ENCODE measurements around the gene ME3.
"Not testable (repeated sequence)": the region's sequence is repeated elsewhere in the genome, so short reads cannot be mapped to it uniquely, and the experiment has no call there.

ME3 gene

GRCh38 chr11:86570451-86570850 lies 102.0 kb downstream of the ME3 start:
- H3K4me1 ChIP-seq (ENCODE audit: insufficient read depth, insufficient read length) = no peaks in the 10 kb centered on the region
- no peaks in the 10 kb centered on the region for H3K27me3 ChIP-seq (ENCODE audit: insufficient read depth, insufficient read length)
- no peak for DNase-seq (ENCODE audit: low read depth, low spot score)
- no peaks in the 10 kb centered on the region for H3K36me3 ChIP-seq (ENCODE audit: insufficient read depth, insufficient read length, low read length)
- TF ChIP-seq SUZ12 (IDR thresholded peaks at IDR 0.05; ENCODE audit: extremely low read depth, insufficient read depth, insufficient read length) (no peak), ZNF274 (IDR thresholded peaks at IDR 0.05; ENCODE audit: low read depth, low read length) (no peak)
- no peak overlapping the region for H3K4me3 ChIP-seq (ENCODE audit: insufficient read length, low read depth)
- no peak overlapping the region for H3K9ac ChIP-seq (ENCODE audit: insufficient read length, low read depth)
- no peaks in the 10 kb centered on the region for H3K9me3 ChIP-seq (ENCODE audit: insufficient read depth, low read length)

DNA sequence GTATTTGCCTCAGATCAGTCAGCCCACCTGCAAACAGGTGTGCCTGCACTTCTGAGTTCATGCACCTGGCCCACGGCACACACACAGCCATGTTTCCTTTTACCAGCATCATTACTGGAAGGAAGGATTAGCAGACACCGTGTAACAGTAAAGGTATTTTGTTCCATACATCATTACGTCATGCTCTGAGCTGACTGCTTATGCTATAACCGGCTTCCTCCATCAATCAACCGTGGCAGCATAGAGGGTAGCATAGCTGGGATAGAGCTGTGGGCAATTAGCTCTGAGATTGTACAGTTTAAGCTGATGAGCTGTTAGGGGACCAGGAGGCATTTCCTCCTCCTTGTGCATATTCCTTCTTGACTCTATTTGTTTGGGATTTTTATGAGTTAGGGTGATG lies 102.4 kb downstream of the ME3 start:
- H3K9me3 ChIP-seq (ENCODE audit: insufficient read depth, low read length) = no peaks in the 10 kb centered on the region
- H3K36me3 ChIP-seq (ENCODE audit: insufficient read depth, insufficient read length, low read length) = no peaks in the 10 kb centered on the region
- no peaks in the 10 kb centered on the region for H3K4me1 ChIP-seq (ENCODE audit: insufficient read depth, insufficient read length)
- H3K9ac ChIP-seq (ENCODE audit: insufficient read length, low read depth) = no peak overlapping the region
- no peak for DNase-seq (ENCODE audit: low read depth, low spot score)
- TF ChIP-seq SUZ12 (IDR thresholded peaks at IDR 0.05; ENCODE audit: extremely low read depth, insufficient read depth, insufficient read length) = no peak
- no peak for TF ChIP-seq ZNF274 (IDR thresholded peaks at IDR 0.05; ENCODE audit: low read depth, low read length)
- no peak for TF ChIP-seq YY1 (IDR thresholded peaks at IDR 0.05; ENCODE audit: insufficient read depth, insufficient read length)
- H3K27me3 ChIP-seq (ENCODE audit: insufficient read depth, insufficient read length) = no peaks in the 10 kb centered on the region
- no peak overlapping the region for H3K4me3 ChIP-seq (ENCODE audit: insufficient read length, low read depth)

DNA sequence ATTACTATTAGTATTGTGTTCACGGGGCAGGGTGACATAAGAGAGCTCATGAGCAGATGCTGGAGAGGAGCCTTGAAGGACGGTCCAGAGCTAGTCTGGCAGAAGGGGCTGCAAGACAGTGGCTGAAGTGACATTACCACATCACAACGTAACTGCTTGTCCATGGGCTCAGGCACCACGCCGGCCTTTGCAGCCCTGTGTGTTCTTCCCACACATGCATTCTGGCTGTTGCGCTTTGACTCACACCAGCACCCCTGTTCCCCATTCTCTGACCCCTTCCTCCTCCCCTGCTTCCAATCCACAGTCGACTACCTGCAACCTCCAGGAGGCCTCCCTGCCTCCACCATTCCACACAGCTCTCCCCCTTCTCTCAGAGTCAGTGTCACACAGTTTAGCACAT lies 103.3 kb downstream of the ME3 start:
- no peaks in the 10 kb centered on the region for H3K9me3 ChIP-seq (ENCODE audit: insufficient read depth, low read length)
- H3K9ac ChIP-seq (ENCODE audit: insufficient read length, low read depth) = no peak overlapping the region
- no peaks in the 10 kb centered on the region for H3K4me1 ChIP-seq (ENCODE audit: insufficient read depth, insufficient read length)
- no peak for TF ChIP-seq SUZ12 (IDR thresholded peaks at IDR 0.05; ENCODE audit: extremely low read depth, insufficient read depth, insufficient read length)
- no peak for TF ChIP-seq ZNF274 (IDR thresholded peaks at IDR 0.05; ENCODE audit: low read depth, low read length)
- no peak for TF ChIP-seq YY1 (IDR thresholded peaks at IDR 0.05; ENCODE audit: insufficient read depth, insufficient read length)
- no peaks in the 10 kb centered on the region for H3K36me3 ChIP-seq (ENCODE audit: insufficient read depth, insufficient read length, low read length)
- H3K4me3 ChIP-seq (ENCODE audit: insufficient read length, low read depth) = no peak overlapping the region
- no peak for DNase-seq (ENCODE audit: low read depth, low spot score)
- H3K27me3 ChIP-seq (ENCODE audit: insufficient read depth, insufficient read length) = no peaks in the 10 kb centered on the region

- Histone ChIP-seq H3K4me3 (ENCODE audit: insufficient read length, low read depth) (no peak overlapping the region), H3K4me1 (ENCODE audit: insufficient read depth, insufficient read length) (no peaks in the 10 kb centered on the region), H3K36me3 (ENCODE audit: insufficient read depth, insufficient read length, low read length) (no peaks in the 10 kb centered on the region), H3K9me3 (ENCODE audit: insufficient read depth, low read length) (peaks cover 5% of the 10 kb centered on the region; the same call in 1 of the 2 replicates), H3K27me3 (ENCODE audit: insufficient read depth, insufficient read length) (no peaks in the 10 kb centered on the region), H3K9ac (ENCODE audit: insufficient read length, low read depth) (no peak overlapping the region)
- DNase-seq (ENCODE audit: low read depth, low spot score) = no peak
- TF ChIP-seq YY1 (IDR thresholded peaks at IDR 0.05; ENCODE audit: insufficient read depth, insufficient read length) (no peak), ZNF274 (IDR thresholded peaks at IDR 0.05; ENCODE audit: low read depth, low read length) (no peak), SUZ12 (IDR thresholded peaks at IDR 0.05; ENCODE audit: extremely low read depth, insufficient read depth, insufficient read length) (no peak)
Observed at GRCh38 chr11:86565801-86566312, 106.6 kb downstream of the ME3 start.

- no peaks in the 10 kb centered on the region for H3K27me3 ChIP-seq (ENCODE audit: insufficient read depth, insufficient read length)
- H3K9me3 ChIP-seq (ENCODE audit: insufficient read depth, low read length) = peaks cover 5% of the 10 kb centered on the region; the same call in 1 of the 2 replicates
- H3K4me3 ChIP-seq (ENCODE audit: insufficient read length, low read depth) = no peak overlapping the region
- no peak for DNase-seq (ENCODE audit: low read depth, low spot score)
- H3K4me1 ChIP-seq (ENCODE audit: insufficient read depth, insufficient read length) = no peaks in the 10 kb centered on the region
- no peak for TF ChIP-seq SUZ12 (IDR thresholded peaks at IDR 0.05; ENCODE audit: extremely low read depth, insufficient read depth, insufficient read length)
- TF ChIP-seq YY1 (IDR thresholded peaks at IDR 0.05; ENCODE audit: insufficient read depth, insufficient read length) = no peak
- TF ChIP-seq ZNF274 (IDR thresholded peaks at IDR 0.05; ENCODE audit: low read depth, low read length) = no peak
- H3K9ac ChIP-seq (ENCODE audit: insufficient read length, low read depth) = no peak overlapping the region
- no peaks in the 10 kb centered on the region for H3K36me3 ChIP-seq (ENCODE audit: insufficient read depth, insufficient read length, low read length)
Observed at GRCh38 chr11:86565388-86565787, 107.0 kb downstream of the ME3 start.

DNA sequence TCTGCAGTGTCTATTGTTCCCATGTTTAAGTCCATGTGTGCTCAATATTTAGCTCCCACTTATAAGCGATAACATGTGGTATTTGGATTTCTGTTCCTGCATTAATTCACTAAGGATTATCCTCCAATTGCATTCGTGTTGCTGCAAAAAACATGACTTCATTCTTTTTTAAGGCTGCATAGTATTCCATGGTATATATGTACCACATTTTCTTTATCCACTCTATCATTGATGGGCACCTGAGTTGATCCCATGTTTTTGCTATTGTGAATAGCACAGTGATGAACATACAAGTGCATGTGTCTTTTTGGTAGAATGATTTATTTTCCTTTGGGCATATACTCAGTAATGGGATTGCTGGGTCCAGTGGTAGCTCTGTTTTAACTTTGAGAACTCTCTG lies 109.6 kb downstream of the ME3 start:
- not testable (repeated sequence) for H3K4me1 ChIP-seq (ENCODE audit: insufficient read depth, insufficient read length); H3K36me3 ChIP-seq (ENCODE audit: insufficient read depth, insufficient read length, low read length); H3K27me3 ChIP-seq (ENCODE audit: insufficient read depth, insufficient read length); DNase-seq (ENCODE audit: low read depth, low spot score); H3K9me3 ChIP-seq (ENCODE audit: insufficient read depth, low read length); H3K4me3 ChIP-seq (ENCODE audit: insufficient read length, low read depth); H3K9ac ChIP-seq (ENCODE audit: insufficient read length, low read depth)

- TF ChIP-seq YY1 (IDR thresholded peaks at IDR 0.05; ENCODE audit: insufficient read depth, insufficient read length) = no peak
- Histone ChIP-seq H3K36me3 (ENCODE audit: insufficient read depth, insufficient read length, low read length) (no peaks in the 10 kb centered on the region), H3K9me3 (ENCODE audit: insufficient read depth, low read length) (peaks cover 5% of the 10 kb centered on the region; the same call in 1 of the 2 replicates), H3K4me1 (ENCODE audit: insufficient read depth, insufficient read length) (no peaks in the 10 kb centered on the region), H3K9ac (ENCODE audit: insufficient read length, low read depth) (no peak overlapping the region), H3K27me3 (ENCODE audit: insufficient read depth, insufficient read length) (no peaks in the 10 kb centered on the region), H3K4me3 (ENCODE audit: insufficient read length, low read depth) (no peak overlapping the region)
- DNase-seq (ENCODE audit: low read depth, low spot score) = no peak
Observed at GRCh38 chr11:86559311-86559945, 113.0 kb downstream of the ME3 start.

DNA sequence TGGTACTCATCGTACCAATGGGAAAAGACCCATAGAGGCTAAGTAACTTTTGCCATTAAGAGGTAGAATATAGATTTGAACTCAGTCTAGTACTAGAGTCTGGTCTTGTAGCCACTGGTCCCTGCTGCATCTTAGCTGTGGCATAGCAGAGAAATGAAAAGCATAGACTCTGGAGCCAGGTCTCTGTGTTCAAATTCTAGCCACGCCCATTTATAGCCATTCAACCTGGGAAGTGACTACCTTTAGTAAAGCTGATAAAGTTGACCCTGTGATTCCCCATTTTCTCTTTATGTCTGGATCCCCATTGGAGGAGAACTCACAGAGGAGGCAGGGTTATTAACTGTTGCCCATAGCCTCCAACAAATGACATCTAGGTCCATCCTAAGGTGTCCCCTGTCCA lies 113.6 kb downstream of the ME3 start:
- Histone ChIP-seq H3K9me3 (ENCODE audit: insufficient read depth, low read length) (peaks cover 5% of the 10 kb centered on the region; the same call in 1 of the 2 replicates), H3K9ac (ENCODE audit: insufficient read length, low read depth) (no peak overlapping the region), H3K4me3 (ENCODE audit: insufficient read length, low read depth) (no peak overlapping the region), H3K4me1 (ENCODE audit: insufficient read depth, insufficient read length) (no peaks in the 10 kb centered on the region), H3K36me3 (ENCODE audit: insufficient read depth, insufficient read length, low read length) (no peaks in the 10 kb centered on the region), H3K27me3 (ENCODE audit: insufficient read depth, insufficient read length) (no peaks in the 10 kb centered on the region)
- TF ChIP-seq SUZ12 (IDR thresholded peaks at IDR 0.05; ENCODE audit: extremely low read depth, insufficient read depth, insufficient read length) (no peak), ZNF274 (IDR thresholded peaks at IDR 0.05; ENCODE audit: low read depth, low read length) (no peak), YY1 (IDR thresholded peaks at IDR 0.05; ENCODE audit: insufficient read depth, insufficient read length) (no peak)
- no peak for DNase-seq (ENCODE audit: low read depth, low spot score)
